ENCODE measurements around the gene GRID1. TPM values are rescaled to one million over a fixed set of nuclear protein-coding genes. Genes with fewer than 3 reads are reported as not detected.

Gene GRID1
- total and polyA plus RNA-seq, 11 donors: 0.69 to 3.4 (median 1.6) TPM

DNA sequence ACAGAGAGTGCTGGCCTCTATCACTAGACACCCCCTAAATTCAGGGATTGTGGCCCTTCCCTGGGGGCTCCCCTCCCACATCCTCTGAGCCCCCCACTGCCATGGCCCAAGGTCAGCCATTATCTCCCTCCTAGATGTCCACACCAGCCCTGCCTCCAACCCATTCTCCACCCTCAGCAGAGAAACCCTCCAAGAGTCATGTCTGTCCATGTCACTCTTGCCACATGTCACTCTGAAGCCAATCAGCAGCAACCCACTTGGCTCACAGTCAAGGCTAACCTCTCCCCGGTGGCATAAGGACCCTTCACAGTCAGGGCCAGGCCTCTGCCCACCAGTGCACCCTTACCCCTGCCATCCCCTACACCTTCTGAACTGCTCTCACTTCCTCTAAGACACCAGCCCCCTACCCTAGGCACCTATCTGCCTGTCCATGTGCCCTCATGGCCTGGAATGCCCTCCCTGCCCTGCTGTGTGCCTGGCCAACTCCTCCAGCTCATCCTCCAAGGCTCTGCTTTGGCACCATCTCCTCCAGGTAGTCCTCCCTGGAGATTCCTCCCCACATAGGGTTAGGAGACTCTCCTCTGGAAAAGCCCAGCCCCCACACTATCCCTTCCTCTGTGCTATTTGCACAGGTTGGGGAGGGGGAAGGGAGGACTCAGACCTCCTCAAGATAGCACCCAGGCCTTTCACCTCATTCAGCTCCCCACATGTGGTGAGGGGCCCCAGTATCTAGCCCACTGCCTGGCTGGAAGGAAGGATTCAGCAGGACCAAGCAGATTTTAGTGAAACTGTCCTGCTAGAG, 83.7 kb downstream of the GRID1 start:
- H3K4me3 ChIP-seq: no peak overlapping the region
- no peaks in the 10 kb centered on the region for H3K27me3 ChIP-seq
- no peak for ATAC-seq
- WGBS, 4 donors: 66 to 92% (median 79%) methylated on average over 1 of the region's 1 CpG
- no peaks in the 10 kb centered on the region for H3K4me1 ChIP-seq
- H3K9me3 ChIP-seq: peaks cover 0 to 32% (median 10%) of the 10 kb centered on the region in 12 donors
- no peaks in the 10 kb centered on the region for H3K36me3 ChIP-seq
- TF ChIP-seq POLR2A (IDR thresholded peaks at IDR 0.05): no peak
- TF ChIP-seq, protein P1, sequence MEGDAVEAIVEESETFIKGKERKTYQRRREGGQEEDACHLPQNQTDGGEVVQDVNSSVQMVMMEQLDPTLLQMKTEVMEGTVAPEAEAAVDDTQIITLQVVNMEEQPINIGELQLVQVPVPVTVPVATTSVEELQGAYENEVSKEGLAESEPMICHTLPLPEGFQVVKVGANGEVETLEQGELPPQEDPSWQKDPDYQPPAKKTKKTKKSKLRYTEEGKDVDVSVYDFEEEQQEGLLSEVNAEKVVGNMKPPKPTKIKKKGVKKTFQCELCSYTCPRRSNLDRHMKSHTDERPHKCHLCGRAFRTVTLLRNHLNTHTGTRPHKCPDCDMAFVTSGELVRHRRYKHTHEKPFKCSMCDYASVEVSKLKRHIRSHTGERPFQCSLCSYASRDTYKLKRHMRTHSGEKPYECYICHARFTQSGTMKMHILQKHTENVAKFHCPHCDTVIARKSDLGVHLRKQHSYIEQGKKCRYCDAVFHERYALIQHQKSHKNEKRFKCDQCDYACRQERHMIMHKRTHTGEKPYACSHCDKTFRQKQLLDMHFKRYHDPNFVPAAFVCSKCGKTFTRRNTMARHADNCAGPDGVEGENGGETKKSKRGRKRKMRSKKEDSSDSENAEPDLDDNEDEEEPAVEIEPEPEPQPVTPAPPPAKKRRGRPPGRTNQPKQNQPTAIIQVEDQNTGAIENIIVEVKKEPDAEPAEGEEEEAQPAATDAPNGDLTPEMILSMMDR (IDR thresholded peaks at IDR 0.05): no peak
- intact Hi-C loops (cut with DNase I): no loop called here
- no peak for DNase-seq
- H3K27ac ChIP-seq: no peak overlapping the region

DNA sequence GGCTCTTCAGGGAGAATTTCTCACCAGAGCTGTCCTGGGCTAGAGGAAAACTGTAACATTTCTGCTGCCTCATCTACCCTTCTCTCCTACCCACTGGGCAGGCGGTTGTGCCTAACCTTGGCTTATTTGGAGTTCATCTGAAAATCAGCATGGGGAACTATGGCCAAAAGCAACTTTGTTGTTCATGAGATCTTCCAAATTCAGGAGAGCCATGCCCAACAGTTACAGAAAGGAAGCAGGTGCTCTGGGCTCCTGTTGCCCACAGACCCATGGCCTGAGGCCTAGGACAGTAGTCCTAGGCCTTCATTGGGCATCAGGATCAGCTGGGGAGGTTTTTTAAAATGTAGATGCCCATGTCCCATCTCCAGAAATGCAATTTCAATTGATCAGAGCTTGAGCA, 85.2 kb downstream of the GRID1 start:
- no peak for TF ChIP-seq POLR2A (IDR thresholded peaks at IDR 0.05)
- TF ChIP-seq, protein P1 (IDR thresholded peaks at IDR 0.05): no peak
- H3K36me3 ChIP-seq: no peaks in the 10 kb centered on the region
- H3K27me3 ChIP-seq: no peaks in the 10 kb centered on the region
- H3K4me1 ChIP-seq: no peaks in the 10 kb centered on the region
- H3K4me3 ChIP-seq: no peak overlapping the region
- peaks cover 0 to 46% (median 20%) of the 10 kb centered on the region in 12 donors for H3K9me3 ChIP-seq
- WGBS, 4 donors: 85 to 94% (median 90%) methylated on average over 1 of the region's 1 CpG
- intact Hi-C loops (cut with DNase I): no loop called here
- ATAC-seq: no peak
- no peak for DNase-seq
- no peak overlapping the region for H3K27ac ChIP-seq

DNA sequence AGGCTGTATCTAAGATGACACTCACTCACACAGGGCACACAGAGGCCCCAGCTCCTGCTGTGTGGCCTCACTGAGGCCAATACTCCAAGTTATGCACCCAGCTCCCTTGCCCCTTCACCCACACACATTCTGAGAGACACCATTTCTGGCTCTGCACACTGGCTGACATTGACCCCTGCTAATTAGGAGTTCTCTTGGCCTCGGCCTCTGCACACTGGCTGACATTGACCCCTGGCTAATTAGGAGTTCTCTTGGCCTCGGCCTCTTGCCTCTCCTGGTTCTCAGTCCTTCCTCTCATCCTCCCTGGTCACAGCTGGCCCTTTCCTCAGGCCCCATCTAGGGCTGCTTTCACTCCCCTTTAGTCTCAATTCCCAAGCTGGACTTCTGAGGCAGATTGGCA, 97.3 kb downstream of the GRID1 start:
- intact Hi-C loops (cut with DNase I): no loop called here
- WGBS, 4 donors: 63 to 76% (median 68%) methylated on average over 2 of the region's 2 CpGs
- peaks cover 0 to 11% (median 0%) of the 10 kb centered on the region in 12 donors for H3K9me3 ChIP-seq
- H3K27ac ChIP-seq: no peak overlapping the region
- H3K27me3 ChIP-seq: peaks cover 0 to 6% (median 0%) of the 10 kb centered on the region in 9 donors
- H3K36me3 ChIP-seq: no peaks in the 10 kb centered on the region
- no peaks in the 10 kb centered on the region for H3K4me1 ChIP-seq
- no peak overlapping the region for H3K4me3 ChIP-seq
- TF ChIP-seq POLR2A (IDR thresholded peaks at IDR 0.05): no peak
- TF ChIP-seq, protein P1 (IDR thresholded peaks at IDR 0.05): no peak
- no peak for DNase-seq
- peak in 1 of 4 donors; percentile 20 for ATAC-seq

DNA sequence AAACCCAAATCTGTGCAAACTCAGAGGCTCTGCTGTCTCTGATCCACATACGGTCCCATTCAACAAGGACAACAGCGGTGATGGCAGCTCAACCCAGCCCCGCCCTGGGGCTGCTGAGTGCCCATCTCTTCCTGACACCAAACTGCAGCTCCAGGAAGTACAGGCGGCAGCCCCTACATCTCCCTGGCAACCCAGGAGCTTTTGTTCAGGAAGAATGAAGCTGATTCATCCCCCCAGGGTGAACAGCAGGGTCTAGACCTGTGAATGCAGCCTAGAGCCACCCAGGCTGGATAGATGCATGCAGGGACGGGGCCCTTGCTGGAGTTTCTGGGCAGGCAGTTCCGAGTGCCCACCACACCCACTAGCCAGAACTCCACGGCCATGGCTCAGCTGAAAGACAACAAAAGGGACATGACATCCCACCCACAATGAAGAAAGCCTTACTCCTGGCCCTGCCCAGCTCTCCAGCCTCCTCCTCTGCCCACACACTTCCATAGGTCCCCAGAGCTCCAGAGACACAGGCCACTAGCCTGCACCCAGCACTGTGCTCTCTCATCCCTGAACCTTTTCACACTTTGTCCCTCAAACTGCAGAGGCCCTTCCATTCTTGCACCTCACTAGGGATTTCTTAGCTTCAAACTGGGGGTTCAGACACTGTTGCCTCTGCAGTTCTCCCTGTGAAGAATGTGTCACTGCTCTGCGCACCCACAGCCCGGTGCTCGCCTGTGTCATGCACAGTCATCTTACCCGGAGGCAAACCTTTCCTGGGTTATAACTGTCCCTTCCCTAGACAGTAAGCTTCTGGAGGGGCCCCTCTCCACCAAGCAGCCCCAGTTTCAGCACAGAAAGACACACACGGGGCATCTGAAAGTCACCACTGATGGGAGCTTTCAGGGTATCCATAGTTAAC, 99.1 kb downstream of the GRID1 start:
- intact Hi-C loops (cut with DNase I): no loop called here
- H3K9me3 ChIP-seq: peaks cover 0 to 11% (median 0%) of the 10 kb centered on the region in 12 donors
- H3K4me1 ChIP-seq: no peaks in the 10 kb centered on the region
- H3K27ac ChIP-seq: no peak overlapping the region
- no peaks in the 10 kb centered on the region for H3K36me3 ChIP-seq
- H3K27me3 ChIP-seq: peaks cover 0 to 16% (median 0%) of the 10 kb centered on the region in 9 donors
- ATAC-seq (no peak), DNase-seq (peak in 1 of 5 donors; percentile 11)
- no peak for TF ChIP-seq POLR2A (IDR thresholded peaks at IDR 0.05)
- TF ChIP-seq, protein P1 (IDR thresholded peaks at IDR 0.05): no peak
- H3K4me3 ChIP-seq: no peak overlapping the region
- 77 to 90% (median 86%) methylated on average over 11 to 12 of the region's 12 CpGs for WGBS, 4 donors
